ENCODE data around the gene DNAJA1. TPM values are rescaled to one million over a fixed set of nuclear protein-coding genes. Genes with fewer than 3 reads are reported as not detected.

DNAJA1 gene
- total RNA-seq, 4 donors from 2014 or later = 52.6 to 119 (median 58.9) TPM

- no peak for TF ChIP-seq CTCF (IDR thresholded peaks at IDR 0.05; ENCODE audit: low read depth)
Measured at GRCh38 chr9:33046061-33046460, 21.0 kb downstream of the DNAJA1 start.

- TF ChIP-seq CTCF (IDR thresholded peaks at IDR 0.05; ENCODE audit: low read depth) = no peak
Measured at GRCh38 chr9:33048054-33048465, 23.0 kb downstream of the DNAJA1 start.

GRCh38 chr9:33049680-33050361 lies 24.7 kb downstream of the DNAJA1 start:
- no peak for TF ChIP-seq CTCF (IDR thresholded peaks at IDR 0.05; ENCODE audit: low read depth)

GRCh38 chr9:33051144-33051543 lies 26.1 kb downstream of the DNAJA1 start:
- TF ChIP-seq CTCF (IDR thresholded peaks at IDR 0.05; ENCODE audit: low read depth) = no peak

GRCh38 chr9:33065157-33066076 lies 40.3 kb downstream of the DNAJA1 start:
- TF ChIP-seq CTCF (IDR thresholded peaks at IDR 0.05; ENCODE audit: low read depth) = no peak

- TF ChIP-seq CTCF (IDR thresholded peaks at IDR 0.05; ENCODE audit: low read depth) = no peak
Measured at GRCh38 chr9:33068991-33069390, 43.9 kb downstream of the DNAJA1 start.
